H9 (cell line): ENCODE data around the gene PTF1A. TPM values are rescaled to one million over a fixed set of nuclear protein-coding genes. Genes with fewer than 3 reads are reported as not detected.

Source experiments
- DNase-seq: peaks from one replicate; pipeline ENCODE4 v3.0.0-alpha.2; 2017
- H2AFZ ChIP-seq: one replicate; pipeline ENCODE4 v1.6.1; 2013; ENCODE audit warnings: mild to moderate bottlenecking, low read length, control low read depth, moderate library complexity
- H2AK5ac ChIP-seq: 2 replicates; pipeline ENCODE4 v1.6.1; 2013; ENCODE audit warnings: low read length, control low read depth, mixed read lengths; ENCODE audit not compliant: insufficient read length
- H2BK120ac ChIP-seq: one replicate; pipeline ENCODE4 v1.6.1; 2013; ENCODE audit warnings: low read depth, mild to moderate bottlenecking, low read length, control low read depth, inconsistent platforms; ENCODE audit not compliant: poor library complexity, severe bottlenecking
- H2BK12ac ChIP-seq: 2 replicates; pipeline ENCODE4 v1.6.1; 2013; ENCODE audit warnings: low read length, control low read depth, mixed read lengths, low read depth; ENCODE audit not compliant: insufficient read length
- H2BK15ac ChIP-seq: 2 replicates; pipeline ENCODE4 v1.6.1; 2013; ENCODE audit warnings: low read depth, low read length, control low read depth
- H2BK20ac ChIP-seq: one replicate; pipeline ENCODE4 v1.6.1; 2013; ENCODE audit warnings: low read depth, mild to moderate bottlenecking, low read length, control low read depth, inconsistent platforms; ENCODE audit not compliant: poor library complexity, severe bottlenecking
- H2BK5ac ChIP-seq: 2 replicates; pipeline ENCODE4 v1.6.1; 2013; ENCODE audit warnings: low read length, control low read depth, mixed read lengths; ENCODE audit not compliant: insufficient read length
- H3K14ac ChIP-seq: 2 replicates; pipeline ENCODE4 v1.6.1; 2013; ENCODE audit warnings: low read length, control low read depth; ENCODE audit not compliant: insufficient read depth
- H3K18ac ChIP-seq: 2 replicates; pipeline ENCODE4 v1.6.1; 2013; ENCODE audit warnings: low read depth, mild to moderate bottlenecking, mixed read lengths, low read length, control low read depth; ENCODE audit not compliant: insufficient read length
- H3K23ac ChIP-seq: 2 replicates; pipeline ENCODE4 v1.6.1; 2013; ENCODE audit warnings: low read length, control low read depth, mixed read lengths, low read depth; ENCODE audit not compliant: insufficient read length
- H3K23me2 ChIP-seq: 2 replicates; pipeline ENCODE4 v1.6.1; 2013; ENCODE audit warnings: low read depth, mild to moderate bottlenecking, mixed read lengths, low read length, control low read depth; ENCODE audit not compliant: insufficient read length, poor library complexity, severe bottlenecking
- H3K27ac ChIP-seq: 2 replicates; pipeline ENCODE4 v1.5.1; 2013; ENCODE audit warnings: low read length, control low read depth, mixed read lengths, low read depth; ENCODE audit not compliant: insufficient read length
- H3K27me3 ChIP-seq: 2 replicates; pipeline ENCODE4 v1.6.1; 2013; ENCODE audit warnings: low read length, control low read depth, inconsistent platforms; ENCODE audit not compliant: insufficient read depth
- H3K4ac ChIP-seq: 2 replicates; pipeline ENCODE4 v1.6.1; 2013; ENCODE audit warnings: low read depth, mild to moderate bottlenecking, control low read depth, inconsistent platforms, low read length, moderate library complexity
- H3K4me1 ChIP-seq: 2 replicates; pipeline ENCODE4 v1.6.1; 2013; ENCODE audit warnings: low read length, control low read depth, inconsistent platforms; ENCODE audit not compliant: insufficient read depth
- H3K4me2 ChIP-seq: 2 replicates; pipeline ENCODE4 v1.6.1; 2013; ENCODE audit warnings: low read length, control low read depth, mixed read lengths; ENCODE audit not compliant: insufficient read length, insufficient read depth
- H3K56ac ChIP-seq: 2 replicates; pipeline ENCODE4 v1.6.1; 2013; ENCODE audit warnings: low read depth, mild to moderate bottlenecking, mixed read lengths, low read length, control low read depth; ENCODE audit not compliant: insufficient read length
- H3K79me1 ChIP-seq: 2 replicates; pipeline ENCODE4 v1.6.1; 2013; ENCODE audit warnings: low read depth, mild to moderate bottlenecking, moderate library complexity, low read length, control low read depth, inconsistent platforms; ENCODE audit not compliant: insufficient read depth, poor library complexity, severe bottlenecking
- H3K79me2 ChIP-seq: 2 replicates; pipeline ENCODE4 v1.6.1; 2013; ENCODE audit warnings: low read length, control low read depth, inconsistent platforms; ENCODE audit not compliant: insufficient read depth
- H3K9ac ChIP-seq: 2 replicates; pipeline ENCODE4 v1.6.1; 2013; ENCODE audit warnings: low read length, control low read depth, mixed read lengths; ENCODE audit not compliant: insufficient read length; ENCODE audit errors: extremely low read depth
- H3K9me3 ChIP-seq: one replicate; pipeline ENCODE4 v1.6.1; 2013; ENCODE audit warnings: low read depth, low read length, inconsistent platforms; ENCODE audit not compliant: control insufficient read depth
- H3T11ph ChIP-seq: one replicate; pipeline ENCODE4 v1.6.1; 2013; ENCODE audit warnings: mild to moderate bottlenecking, low read length, control low read depth, inconsistent platforms
- H4K20me1 ChIP-seq: one replicate; pipeline ENCODE4 v1.6.1; 2013; ENCODE audit not compliant: control insufficient read depth, insufficient read length, insufficient read depth
- H4K5ac ChIP-seq: 2 replicates; pipeline ENCODE4 v1.6.1; 2013; ENCODE audit warnings: low read depth, mild to moderate bottlenecking, mixed read lengths, low read length, control low read depth; ENCODE audit not compliant: insufficient read length
- H4K8ac ChIP-seq: replicated peaks from 2 replicates; pipeline ENCODE4 v1.6.1; 2013; ENCODE audit warnings: low read length, control low read depth, mixed read lengths, low read depth; ENCODE audit not compliant: insufficient read length
- H4K91ac ChIP-seq: 2 replicates; pipeline ENCODE4 v1.6.1; 2013; ENCODE audit warnings: low read depth, mild to moderate bottlenecking, moderate library complexity, mixed read lengths, low read length, control low read depth; ENCODE audit not compliant: insufficient read length
- H3K27ac Mint-ChIP-seq, 3 experiments: 2 replicates in 2 of 3; 3 replicates in 1 of 3; pipeline ENCODE4 v1.8.0; 2020 to 2021; ENCODE audit warnings: mixed read lengths in 3 of 3, mild to moderate bottlenecking in 1 of 3, moderate library complexity in 1 of 3
- H3K27me3 Mint-ChIP-seq: 2 replicates; pipeline ENCODE4 v1.8.0; 2021; ENCODE audit warnings: low read depth, mild to moderate bottlenecking, moderate library complexity, mixed read lengths
- H3K36me3 Mint-ChIP-seq, 3 experiments: 2 replicates in 2 of 3; 3 replicates in 1 of 3; pipeline ENCODE4 v1.8.0; 2020 to 2021; ENCODE audit warnings: low read depth in 3 of 3, mixed read lengths in 3 of 3; ENCODE audit not compliant: insufficient read depth in 1 of 3
- H3K4me1 Mint-ChIP-seq, 2 experiments: 2 replicates each; pipeline ENCODE4 v1.8.0; 2020; ENCODE audit warnings: mixed read lengths in 2 of 2
- H3K4me3 Mint-ChIP-seq, 2 experiments: 2 replicates in 1 of 2; 3 replicates in 1 of 2; pipeline ENCODE4 v1.8.0; 2020 to 2021; ENCODE audit warnings: mild to moderate bottlenecking in 2 of 2, mixed read lengths in 2 of 2, moderate library complexity in 1 of 2
- H3K9me3 Mint-ChIP-seq, 2 experiments: 2 replicates in 1 of 2; 3 replicates in 1 of 2; pipeline ENCODE4 v1.8.0; 2020; ENCODE audit warnings: mild to moderate bottlenecking in 2 of 2, mixed read lengths in 2 of 2, moderate library complexity in 1 of 2
- CTCF ChIP-seq: fragments of 200-600 bp; sonication (generic); conservative IDR thresholded peaks from 3 replicates; pipeline ENCODE4 v1.8.0; 2021; ENCODE audit warnings: antibody characterized with exemption, mild to moderate bottlenecking
- WGBS: extraction: QIAGEN DNeasy Blood & Tissue Kit; methylation state at CpG from one replicate; pipeline ENCODE4 v1.1.7; 2013; ENCODE audit warnings: missing lambda C conversion rate, low lambda C conversion rate, mixed read lengths; ENCODE audit not compliant: insufficient read length; ENCODE audit errors: extremely low coverage; 5-methylcytosine and 5-hydroxymethylcytosine counted together
- total RNA-seq: library from RNA; stranded (reverse); gene quantifications from 2 replicates; pipeline ENCODE4 v1.2.1, GENCODE V29; 2021

Gene PTF1A
- total RNA-seq, 1 experiment from 2014 or later: not detected

- Histone ChIP-seq H3K79me2 (no peaks in the 10 kb centered on the region), H3K23ac (no peak overlapping the region), H3K4ac (no peak overlapping the region), H2AFZ (no peak overlapping the region), H4K91ac (no peak overlapping the region), H3K27me3 (no peaks in the 10 kb centered on the region), H2BK15ac (no peak overlapping the region), H2BK20ac (no peak overlapping the region), H4K8ac (no peak overlapping the region), H3K4me2 (no peak overlapping the region), H4K5ac (peak overlapping the region; percentile 49), H3K18ac (peak overlapping the region; percentile 50), H2BK120ac (no peak overlapping the region), H3K9me3 (no peaks in the 10 kb centered on the region), H3K23me2 (peaks cover 2% of the 10 kb centered on the region), H4K20me1 (no peaks in the 10 kb centered on the region), H3K79me1 (no peaks in the 10 kb centered on the region), H3K27ac (no peak overlapping the region), H3T11ph (no peak overlapping the region), H3K4me1 (no peaks in the 10 kb centered on the region), H3K9ac (no peak overlapping the region), H2BK12ac (no peak overlapping the region), H3K14ac (no peak overlapping the region), H2BK5ac (no peak overlapping the region), H3K56ac (no peak overlapping the region), H2AK5ac (no peak overlapping the region)
- Mint-ChIP-seq H3K4me1 (no peaks in the 10 kb centered on the region), H3K36me3 (no peaks in the 10 kb centered on the region), H3K27ac (0 out of 7 replicates have a peak overlapping the region, but pooled peaks of 1 of the 3 experiments have one; percentile 40), H3K27me3 (no peaks in the 10 kb centered on the region; the same call in 1 of the 2 replicates), H3K4me3 (no peak overlapping the region), H3K9me3 (no peaks in the 10 kb centered on the region; a peak in 1 of 5 replicates)
- TF ChIP-seq CTCF: no peak
- no CpG with 5 or more reads among the region's 19 CpGs for WGBS
- DNase-seq: no peak
Observed at GRCh38 chr10:23148214-23148613, 43.9 kb upstream of the PTF1A start.
